Parathyroid adenoma (tissue), 2 donors: ENCODE measurements around the gene SPDL1.

ENCODE experiments used
- H2AFZ ChIP-seq: fragments of 300-600 bp; sonication (generic); one replicate; pipeline ENCODE4 v1.7.0; 2017; ENCODE audit warnings: antibody characterized with exemption, mild to moderate bottlenecking
- H3K27ac ChIP-seq: fragments of 300-600 bp; sonication (generic); one replicate; pipeline ENCODE4 v1.7.0; 2017
- H3K27me3 ChIP-seq: fragments of 300-600 bp; sonication (generic); one replicate; pipeline ENCODE4 v1.7.0; 2017; ENCODE audit warnings: low read length; ENCODE audit not compliant: control insufficient read depth, insufficient read depth
- H3K36me3 ChIP-seq: fragments of 300-600 bp; sonication (generic); one replicate; pipeline ENCODE4 v1.7.0; 2017; ENCODE audit warnings: low read length; ENCODE audit not compliant: control insufficient read depth, insufficient read depth
- H3K4me1 ChIP-seq: fragments of 300-600 bp; sonication (generic); one replicate; pipeline ENCODE4 v1.7.0; 2017; ENCODE audit warnings: control low read depth
- H3K4me2 ChIP-seq: fragments of 300-600 bp; sonication (generic); one replicate; pipeline ENCODE4 v1.7.0; 2017; ENCODE audit warnings: low read length
- H3K4me3 ChIP-seq: fragments of 300-600 bp; sonication (generic); one replicate; pipeline ENCODE4 v1.7.0; 2017; ENCODE audit warnings: low read depth, low read length
- H3K79me2 ChIP-seq: fragments of 300-600 bp; sonication (generic); one replicate; pipeline ENCODE4 v1.7.0; 2017; ENCODE audit warnings: control low read depth
- H3K9ac ChIP-seq: fragments of 300-600 bp; sonication (generic); one replicate; pipeline ENCODE4 v1.7.0; 2017; ENCODE audit warnings: mild to moderate bottlenecking
- H3K9me3 ChIP-seq: fragments of 300-600 bp; sonication (generic); one replicate; pipeline ENCODE4 v1.7.0; 2017; ENCODE audit warnings: low read length; ENCODE audit not compliant: control insufficient read depth
- TF ChIP-seq, protein P1 (sequence below): fragments of 300-600 bp; sonication (generic); IDR thresholded peaks from one replicate; pipeline ENCODE4 v1.7.0; 2017; ENCODE audit warnings: antibody characterized with exemption, mild to moderate bottlenecking
- donor health status: primary hyperparathyroidism.

SPDL1 gene

DNA sequence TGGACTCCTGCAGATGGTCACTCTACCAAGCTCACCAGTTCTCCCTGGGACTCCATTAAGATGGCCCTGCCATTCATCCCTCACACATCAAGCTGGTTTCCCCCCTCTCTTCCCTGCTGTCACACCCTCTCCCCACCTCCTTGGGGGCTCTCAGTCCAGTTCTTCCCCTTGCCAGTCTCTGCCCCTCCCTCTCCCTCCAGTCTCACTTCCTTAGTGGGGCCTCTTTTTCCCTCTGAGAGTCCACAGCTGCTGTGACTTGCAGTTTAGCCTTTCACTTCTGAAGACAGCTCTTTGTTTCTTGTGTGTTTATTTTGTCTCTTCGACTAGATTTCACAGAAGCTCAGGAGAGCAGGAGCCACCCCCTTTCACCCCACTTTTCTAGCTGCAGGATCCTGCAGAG lies 64.0 kb downstream of the SPDL1 start:
- H3K79me2 ChIP-seq, result no peaks in the 10 kb centered on the region
- H3K36me3 ChIP-seq, result no peaks in the 10 kb centered on the region
- no peaks in the 10 kb centered on the region for H3K9me3 ChIP-seq
- TF ChIP-seq, protein P1, sequence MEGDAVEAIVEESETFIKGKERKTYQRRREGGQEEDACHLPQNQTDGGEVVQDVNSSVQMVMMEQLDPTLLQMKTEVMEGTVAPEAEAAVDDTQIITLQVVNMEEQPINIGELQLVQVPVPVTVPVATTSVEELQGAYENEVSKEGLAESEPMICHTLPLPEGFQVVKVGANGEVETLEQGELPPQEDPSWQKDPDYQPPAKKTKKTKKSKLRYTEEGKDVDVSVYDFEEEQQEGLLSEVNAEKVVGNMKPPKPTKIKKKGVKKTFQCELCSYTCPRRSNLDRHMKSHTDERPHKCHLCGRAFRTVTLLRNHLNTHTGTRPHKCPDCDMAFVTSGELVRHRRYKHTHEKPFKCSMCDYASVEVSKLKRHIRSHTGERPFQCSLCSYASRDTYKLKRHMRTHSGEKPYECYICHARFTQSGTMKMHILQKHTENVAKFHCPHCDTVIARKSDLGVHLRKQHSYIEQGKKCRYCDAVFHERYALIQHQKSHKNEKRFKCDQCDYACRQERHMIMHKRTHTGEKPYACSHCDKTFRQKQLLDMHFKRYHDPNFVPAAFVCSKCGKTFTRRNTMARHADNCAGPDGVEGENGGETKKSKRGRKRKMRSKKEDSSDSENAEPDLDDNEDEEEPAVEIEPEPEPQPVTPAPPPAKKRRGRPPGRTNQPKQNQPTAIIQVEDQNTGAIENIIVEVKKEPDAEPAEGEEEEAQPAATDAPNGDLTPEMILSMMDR, result no peak
- no peaks in the 10 kb centered on the region for H3K4me1 ChIP-seq
- no peak overlapping the region for H3K9ac ChIP-seq
- H2AFZ ChIP-seq, result no peak overlapping the region
- no peak overlapping the region for H3K4me2 ChIP-seq
- no peak overlapping the region for H3K4me3 ChIP-seq
- no peak overlapping the region for H3K27ac ChIP-seq
- H3K27me3 ChIP-seq, result no peaks in the 10 kb centered on the region

DNA sequence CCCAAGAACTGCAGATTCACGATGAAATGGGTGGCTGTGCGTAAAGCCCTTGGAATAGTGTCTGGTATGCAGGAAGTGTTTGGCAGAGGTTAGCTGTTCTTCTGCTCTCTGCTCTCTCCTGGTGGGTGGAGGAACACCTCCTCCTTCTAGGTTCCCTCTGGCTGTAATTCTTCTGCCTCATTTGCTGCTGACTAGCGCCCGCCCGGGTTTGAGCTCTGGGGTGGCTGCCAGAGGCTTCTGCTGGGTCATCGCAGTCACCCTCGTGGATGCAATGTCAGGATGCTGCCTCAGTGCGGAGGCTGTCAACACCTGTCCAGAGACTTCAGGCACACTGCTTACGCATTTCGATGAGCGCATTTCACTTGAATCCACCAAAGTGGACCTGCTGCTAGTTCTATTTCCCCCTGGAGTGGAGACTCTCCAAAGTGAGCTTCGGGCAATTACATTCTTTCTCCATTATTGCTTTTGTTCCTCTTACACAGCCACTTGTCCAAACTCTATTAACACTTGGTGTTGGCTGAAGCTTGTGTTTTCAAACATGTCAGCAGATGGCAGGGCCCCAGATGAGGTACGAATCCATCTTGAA lies 65.2 kb downstream of the SPDL1 start:
- Histone ChIP-seq H3K27me3 (no peaks in the 10 kb centered on the region), H3K4me1 (no peaks in the 10 kb centered on the region)
- TF ChIP-seq, protein P1, result no peak

DNA sequence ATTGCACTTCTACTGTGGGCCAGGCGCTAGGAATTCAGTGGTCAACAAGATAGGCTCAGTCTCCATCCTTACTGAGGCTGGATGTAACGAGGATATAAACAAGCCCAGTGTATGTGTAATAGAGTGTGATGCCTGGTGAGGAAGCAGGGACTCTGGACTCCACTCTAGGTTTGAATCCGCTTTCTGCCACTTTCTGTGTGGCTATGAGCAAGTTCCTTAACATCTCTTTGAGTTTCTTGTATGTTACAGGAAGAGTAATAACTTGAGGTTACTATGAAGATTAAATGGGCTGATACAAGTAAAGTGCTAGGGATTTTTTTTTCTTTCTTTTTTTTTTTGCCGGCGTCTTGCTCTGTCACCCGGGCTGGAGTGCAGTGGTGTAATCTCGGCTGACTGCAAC lies 65.9 kb downstream of the SPDL1 start:
- no peak overlapping the region for H3K4me2 ChIP-seq
- H2AFZ ChIP-seq, result no peak overlapping the region
- H3K4me1 ChIP-seq, result no peaks in the 10 kb centered on the region
- H3K27me3 ChIP-seq, result no peaks in the 10 kb centered on the region
- no peak overlapping the region for H3K27ac ChIP-seq
- no peaks in the 10 kb centered on the region for H3K36me3 ChIP-seq
- no peaks in the 10 kb centered on the region for H3K79me2 ChIP-seq
- TF ChIP-seq, protein P1, result no peak
- no peak overlapping the region for H3K4me3 ChIP-seq
- H3K9me3 ChIP-seq, result no peaks in the 10 kb centered on the region
- H3K9ac ChIP-seq, result no peak overlapping the region

More for the DNA sequence above, 65.2 kb downstream of the SPDL1 start:
- no peak overlapping the region for H3K4me3 ChIP-seq
- no peaks in the 10 kb centered on the region for H3K79me2 ChIP-seq
- H3K27ac ChIP-seq, result no peak overlapping the region
- no peaks in the 10 kb centered on the region for H3K36me3 ChIP-seq
- H3K9me3 ChIP-seq, result no peaks in the 10 kb centered on the region
- H3K9ac ChIP-seq, result no peak overlapping the region
- H2AFZ ChIP-seq, result no peak overlapping the region
- H3K4me2 ChIP-seq, result no peak overlapping the region

DNA sequence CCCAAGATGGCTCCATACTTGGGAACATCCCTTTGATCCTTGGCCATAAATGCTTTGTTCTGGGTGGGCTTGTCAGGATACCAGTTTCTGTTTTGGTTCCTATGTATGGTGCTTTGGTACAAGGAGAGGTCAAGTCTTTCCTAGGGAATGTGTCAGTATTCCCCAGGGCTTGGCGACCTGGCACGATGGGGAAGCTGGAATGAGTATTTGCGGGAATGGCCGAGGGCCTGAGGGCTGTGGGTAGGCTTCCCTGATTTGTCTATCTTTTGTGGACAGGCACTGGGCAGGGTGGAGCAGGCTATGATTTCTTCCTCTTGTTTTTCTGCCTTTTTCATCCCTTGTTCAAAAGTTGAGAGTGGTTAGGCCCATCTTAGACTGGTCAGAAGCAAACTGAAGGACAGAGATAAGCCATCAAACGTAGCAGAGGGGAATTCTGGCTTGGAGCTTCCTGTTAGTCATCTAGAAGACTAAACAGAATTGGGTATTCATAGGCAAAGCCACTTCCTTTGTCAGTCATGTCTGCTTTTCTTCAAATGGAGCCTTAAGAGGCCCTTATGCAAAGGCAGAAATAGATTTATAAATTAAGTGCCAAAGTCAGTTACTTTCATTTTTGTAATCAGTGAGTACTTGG lies 67.2 kb downstream of the SPDL1 start:
- no peaks in the 10 kb centered on the region for H3K4me1 ChIP-seq
- no peak overlapping the region for H3K9ac ChIP-seq
- no peak overlapping the region for H2AFZ ChIP-seq
- H3K27me3 ChIP-seq, result no peaks in the 10 kb centered on the region
- TF ChIP-seq, protein P1, result no peak
- H3K27ac ChIP-seq, result no peak overlapping the region
- H3K79me2 ChIP-seq, result no peaks in the 10 kb centered on the region
- no peak overlapping the region for H3K4me2 ChIP-seq
- H3K36me3 ChIP-seq, result no peaks in the 10 kb centered on the region
- no peak overlapping the region for H3K4me3 ChIP-seq
- H3K9me3 ChIP-seq, result no peaks in the 10 kb centered on the region

DNA sequence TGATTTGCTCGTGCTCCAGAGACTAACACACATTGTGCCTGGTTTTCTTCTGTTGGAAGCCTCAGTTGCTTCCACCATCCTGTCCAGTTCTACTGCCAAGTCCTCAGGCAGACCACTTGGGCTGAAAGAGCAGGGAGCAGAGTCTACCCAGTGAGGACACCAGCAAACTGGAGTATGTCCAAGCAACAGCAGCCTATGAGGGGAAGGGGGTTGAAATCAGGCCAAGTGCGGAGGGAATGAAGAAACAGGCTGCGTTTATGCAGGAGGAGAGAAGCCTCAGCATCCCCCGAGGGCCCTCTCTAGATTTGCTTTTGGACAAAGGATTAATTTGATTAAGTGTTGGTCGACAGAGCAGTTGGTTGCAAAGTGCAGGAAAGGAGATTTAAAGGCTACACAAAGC lies 68.0 kb downstream of the SPDL1 start:
- Histone ChIP-seq H3K9me3 (no peaks in the 10 kb centered on the region), H3K4me2 (no peak overlapping the region), H3K27ac (no peak overlapping the region), H3K36me3 (no peaks in the 10 kb centered on the region), H2AFZ (no peak overlapping the region), H3K4me3 (no peak overlapping the region), H3K9ac (no peak overlapping the region), H3K4me1 (no peaks in the 10 kb centered on the region), H3K79me2 (no peaks in the 10 kb centered on the region), H3K27me3 (no peaks in the 10 kb centered on the region)
- TF ChIP-seq, protein P1, result no peak
